Muscle layer of duodenum (tissue), 2 donors: ENCODE results near the gene DIP2C.

Experiments used
- H3K27ac ChIP-seq: one replicate; pipeline ENCODE4 v1.7.0; 2013; ENCODE audit warnings: mild to moderate bottlenecking, low read length
- H3K27me3 ChIP-seq: one replicate; pipeline ENCODE4 v1.7.0; 2013; ENCODE audit warnings: low read depth, mild to moderate bottlenecking, control low read depth, low read length
- H3K36me3 ChIP-seq, 2 donors: one replicate each; pipeline ENCODE4 v1.7.0; 2013; ENCODE audit warnings: low read length in 2 of 2, control low read depth in 1 of 2, mild to moderate bottlenecking in 1 of 2; ENCODE audit not compliant: insufficient read depth in 2 of 2, control insufficient read depth in 1 of 2
- H3K4me1 ChIP-seq, 2 donors: one replicate each; pipeline ENCODE4 v1.7.0; 2013; ENCODE audit warnings: low read length in 2 of 2, mild to moderate bottlenecking in 2 of 2, control low read depth in 1 of 2, moderate library complexity in 1 of 2; ENCODE audit not compliant: insufficient read depth in 2 of 2, control insufficient read depth in 1 of 2
- H3K4me3 ChIP-seq, 2 donors: one replicate each; pipeline ENCODE4 v1.7.0; 2013; ENCODE audit warnings: low read length in 2 of 2, low read depth in 1 of 2, mild to moderate bottlenecking in 1 of 2
- H3K9me3 ChIP-seq, 2 donors: one replicate each; pipeline ENCODE4 v1.7.0; 2013; ENCODE audit warnings: low read length in 2 of 2, control low read depth in 1 of 2, mild to moderate bottlenecking in 1 of 2; ENCODE audit not compliant: control insufficient read depth in 1 of 2
- donor health status: healthy.

Gene DIP2C

GRCh38 chr10:499991-500390 lies 189.5 kb downstream of the DIP2C start:
- Histone ChIP-seq H3K4me1 (peaks cover 6 to 40% of the 10 kb centered on the region in 2 donors), H3K27me3 (no peaks in the 10 kb centered on the region), H3K36me3 (no peaks in the 10 kb centered on the region), H3K27ac (no peak overlapping the region), H3K9me3 (no peaks in the 10 kb centered on the region), H3K4me3 (no peak overlapping the region)

- H3K27ac ChIP-seq: no peak overlapping the region
- no peaks in the 10 kb centered on the region for H3K9me3 ChIP-seq
- H3K4me1 ChIP-seq: peaks cover 6 to 40% of the 10 kb centered on the region in 2 donors
- no peaks in the 10 kb centered on the region for H3K36me3 ChIP-seq
- no peak overlapping the region for H3K4me3 ChIP-seq
- no peaks in the 10 kb centered on the region for H3K27me3 ChIP-seq
Measured at GRCh38 chr10:498760-499435, 190.6 kb downstream of the DIP2C start.

GRCh38 chr10:497898-498451 lies 191.5 kb downstream of the DIP2C start:
- Histone ChIP-seq H3K27me3 (no peaks in the 10 kb centered on the region), H3K4me3 (no peak overlapping the region), H3K36me3 (no peaks in the 10 kb centered on the region), H3K9me3 (no peaks in the 10 kb centered on the region), H3K4me1 (peaks cover 6 to 40% of the 10 kb centered on the region in 2 donors), H3K27ac (no peak overlapping the region)

GRCh38 chr10:497289-497688 lies 192.2 kb downstream of the DIP2C start:
- H3K36me3 ChIP-seq: no peaks in the 10 kb centered on the region
- H3K27ac ChIP-seq: no peak overlapping the region
- H3K9me3 ChIP-seq: no peaks in the 10 kb centered on the region
- H3K27me3 ChIP-seq: no peaks in the 10 kb centered on the region
- no peak overlapping the region for H3K4me3 ChIP-seq
- peaks cover 6 to 43% of the 10 kb centered on the region in 2 donors for H3K4me1 ChIP-seq

- Histone ChIP-seq H3K4me3 (no peak overlapping the region), H3K27me3 (no peaks in the 10 kb centered on the region), H3K4me1 (peaks cover 0 to 35% of the 10 kb centered on the region in 2 donors), H3K9me3 (no peaks in the 10 kb centered on the region), H3K36me3 (no peaks in the 10 kb centered on the region), H3K27ac (no peak overlapping the region)
Measured at GRCh38 chr10:494556-494955, 194.9 kb downstream of the DIP2C start.

GRCh38 chr10:494149-494542 lies 195.3 kb downstream of the DIP2C start:
- no peak overlapping the region for H3K27ac ChIP-seq
- H3K4me1 ChIP-seq: peaks cover 0 to 31% of the 10 kb centered on the region in 2 donors
- no peaks in the 10 kb centered on the region for H3K27me3 ChIP-seq
- H3K4me3 ChIP-seq: no peak overlapping the region
- no peaks in the 10 kb centered on the region for H3K36me3 ChIP-seq
- no peaks in the 10 kb centered on the region for H3K9me3 ChIP-seq

- H3K27me3 ChIP-seq: no peaks in the 10 kb centered on the region
- H3K27ac ChIP-seq: no peak overlapping the region
- peaks cover 0 to 28% of the 10 kb centered on the region in 2 donors for H3K4me1 ChIP-seq
- no peaks in the 10 kb centered on the region for H3K36me3 ChIP-seq
- no peak overlapping the region for H3K4me3 ChIP-seq
- no peaks in the 10 kb centered on the region for H3K9me3 ChIP-seq
Measured at GRCh38 chr10:493391-494148, 195.9 kb downstream of the DIP2C start.

- Histone ChIP-seq H3K4me1 (peaks cover 0 to 21% of the 10 kb centered on the region in 2 donors), H3K27me3 (no peaks in the 10 kb centered on the region), H3K36me3 (no peaks in the 10 kb centered on the region), H3K27ac (peak overlapping the region; percentile 88), H3K4me3 (no peak overlapping the region), H3K9me3 (no peaks in the 10 kb centered on the region)
Measured at GRCh38 chr10:492836-493235, 196.6 kb downstream of the DIP2C start.

- H3K4me3 ChIP-seq: no peak overlapping the region
- H3K27ac ChIP-seq: peak overlapping the region; percentile 88
- peaks cover 0 to 14% of the 10 kb centered on the region in 2 donors for H3K4me1 ChIP-seq
Measured at GRCh38 chr10:491667-492424, 197.6 kb downstream of the DIP2C start.

GRCh38 chr10:490891-491571 lies 198.4 kb downstream of the DIP2C start:
- Histone ChIP-seq H3K36me3 (no peaks in the 10 kb centered on the region), H3K27ac (peak overlapping the region; percentile 88), H3K9me3 (no peaks in the 10 kb centered on the region), H3K4me1 (peaks cover 2 to 16% of the 10 kb centered on the region in 2 donors), H3K27me3 (no peaks in the 10 kb centered on the region), H3K4me3 (peak overlapping the region in 1 of 2 donors; percentile 47)

More at GRCh38 chr10:491667-492424, 197.6 kb downstream of the DIP2C start:
- Histone ChIP-seq H3K9me3 (no peaks in the 10 kb centered on the region), H3K27me3 (no peaks in the 10 kb centered on the region), H3K36me3 (no peaks in the 10 kb centered on the region)
